GM12878 (cell line): ENCODE data around the gene SLC50A1. TPM values are rescaled to one million over a fixed set of nuclear protein-coding genes. Genes with fewer than 3 reads are reported as not detected.

Experiments
- ATAC-seq: fragments of 200-7000 bp; cut with Tn5 transposase; 3 replicates; pipeline ENCODE4 v1.9.1; 2020; ENCODE audit warnings: mild to moderate bottlenecking, moderate library complexity
- Bru-seq: library from RNA; stranded (reverse); fragments of 400-500 nt; gene quantifications from one replicate; lab custom pipeline; 2021; lab: Mats Ljungman, UMichigan
- BruChase-seq, 2 experiments: library from RNA; stranded (reverse); fragments of 400-500 nt; gene quantifications; one replicate each; lab custom pipeline; 2021; lab: Mats Ljungman, UMichigan
- BruUV-seq: library from RNA; stranded (reverse); fragments of 400-500 nt; replicated peaks from 2 replicates; lab custom pipeline; 2021; lab: Mats Ljungman, UMichigan
- CTCF ChIA-PET: fragments of 300-600 bp; sonication (Branson Sonifier 250); formaldehyde crosslinking; extraction: SDS; loops from one replicate; lab custom pipeline; 2021; ENCODE audit warnings: inconsistent platforms; lab: Yijun Ruan, JAX
- POLR2A ChIA-PET: fragments of 350-600 bp; formaldehyde crosslinking; extraction: SDS; loops from one replicate; lab custom pipeline; 2021; ENCODE audit warnings: inconsistent platforms; lab: Charles Lee
- RAD21 ChIA-PET: fragments of 300-600 bp; sonication (Branson Sonifier 250); formaldehyde crosslinking; loops from one replicate; lab custom pipeline; 2023; ENCODE audit warnings: antibody characterized with exemption; ENCODE audit not compliant: unreplicated experiment; lab: Charles Lee
- SMC1A ChIA-PET: fragments of 300-600 bp; sonication (Branson Sonifier 250); formaldehyde crosslinking; loops from one replicate; lab custom pipeline; 2023; ENCODE audit not compliant: unreplicated experiment, uncharacterized antibody; lab: Charles Lee
- DNase-seq: peaks from one replicate; pipeline ENCODE4 v3.0.0-alpha.2; 2011; ENCODE audit warnings: low read depth, low spot score
- FAIRE-seq: peaks from 3 replicates; lab custom pipeline; 2011; peaks lifted over from hg19 to GRCh38; lab: Jason Lieb, UNC
- H2AFZ ChIP-seq: 2 replicates; pipeline ENCODE4 v1.6.0; 2011; ENCODE audit warnings: low read depth, low read length, control low read depth; ENCODE audit not compliant: control insufficient read depth
- H3K27ac ChIP-seq: 2 replicates; pipeline ENCODE4 v1.5.1; 2011; ENCODE audit warnings: control low read depth; ENCODE audit not compliant: control insufficient read depth, insufficient read depth
- H3K27me3 ChIP-seq, 2 experiments: replicated peaks in 1 of 2; 2 replicates each; pipeline versions ENCODE4 v1.6.0 to v1.6.1; 2011; ENCODE audit warnings: low read length in 1 of 2; ENCODE audit not compliant: control insufficient read depth in 2 of 2, insufficient read depth in 2 of 2
- H3K36me3 ChIP-seq, 2 experiments: 2 replicates each; pipeline ENCODE4 v1.5.1; 2011; ENCODE audit warnings: low read length in 1 of 2; ENCODE audit not compliant: control insufficient read depth in 2 of 2, insufficient read depth in 2 of 2
- H3K4me1 ChIP-seq: 2 replicates; pipeline ENCODE4 v1.6.1; 2011; ENCODE audit warnings: mild to moderate bottlenecking, low read length, moderate library complexity, mixed read lengths; ENCODE audit not compliant: control insufficient read depth, insufficient read depth
- H3K4me2 ChIP-seq: 2 replicates; pipeline ENCODE4 v1.6.0; 2011; ENCODE audit warnings: control low read depth; ENCODE audit not compliant: control insufficient read depth, insufficient read depth
- H3K4me3 ChIP-seq: fragments of 200-600 bp; sonication (generic); 2 replicates; pipeline ENCODE4 v1.5.1; 2016
- H3K79me2 ChIP-seq: 2 replicates; pipeline ENCODE4 v1.6.0; 2011; ENCODE audit warnings: low read length; ENCODE audit not compliant: control insufficient read depth, insufficient read depth
- H3K9ac ChIP-seq: 2 replicates; pipeline ENCODE4 v1.8.0; 2011; ENCODE audit warnings: low read length, control low read depth, mixed read lengths; ENCODE audit not compliant: control insufficient read depth, insufficient read depth
- H3K9me3 ChIP-seq: replicated peaks from 3 replicates; pipeline ENCODE4 v1.5.1; 2011; ENCODE audit warnings: mild to moderate bottlenecking, low read length; ENCODE audit not compliant: control insufficient read depth, insufficient read depth
- H4K20me1 ChIP-seq: 2 replicates; pipeline ENCODE4 v1.6.0; 2011; ENCODE audit not compliant: control insufficient read depth, insufficient read depth
- BRCA1 ChIP-seq: IDR thresholded peaks from 2 replicates; pipeline ENCODE4 v1.6.1; 2011; ENCODE audit warnings: low read depth, low read length, improper control_type of control experiment
- CHD2 ChIP-seq: IDR thresholded peaks from 2 replicates; pipeline ENCODE4 v1.6.1; 2011; ENCODE audit warnings: low read depth, low read length, improper control_type of control experiment, borderline replicate concordance
- CREM ChIP-seq: IDR thresholded peaks from 2 replicates; pipeline ENCODE4 v1.6.1; 2014; ENCODE audit warnings: antibody characterized with exemption, low read depth
- EGR1 ChIP-seq, 2 experiments: IDR thresholded peaks; 1 replicate in 1 of 2; 2 replicates in 1 of 2; pipeline ENCODE4 v1.6.1; 2011 to 2012; ENCODE audit warnings: low read depth in 2 of 2, low read length in 2 of 2, borderline replicate concordance in 1 of 2, mild to moderate bottlenecking in 1 of 2, moderate library complexity in 1 of 2
- EP300 ChIP-seq, 2 experiments: fragments of 150-350 bp in 1 of 2; IDR thresholded peaks; 2 replicates each; pipeline ENCODE4 v1.6.1; 2011 to 2012; ENCODE audit warnings: low read depth in 2 of 2, low read length in 2 of 2, borderline replicate concordance in 1 of 2, improper control_type of control experiment in 1 of 2, inconsistent platforms in 1 of 2; ENCODE audit not compliant: control insufficient read depth in 1 of 2
- FOXM1 ChIP-seq: IDR thresholded peaks from 2 replicates; pipeline ENCODE4 v1.6.1; 2012; ENCODE audit warnings: low read depth, mild to moderate bottlenecking, inconsistent platforms, low read length, moderate library complexity
- IRF4 ChIP-seq: IDR thresholded peaks from 2 replicates; pipeline ENCODE4 v1.6.1; 2011; ENCODE audit warnings: low read depth, low read length
- MAX ChIP-seq: IDR thresholded peaks from 2 replicates; pipeline ENCODE4 v1.6.1; 2012; ENCODE audit warnings: low read depth, low read length, improper control_type of control experiment
- NFXL1 ChIP-seq: fragments of 450-650 bp; IDR thresholded peaks from 2 replicates; pipeline ENCODE4 v1.6.1; 2017; ENCODE audit warnings: antibody characterized with exemption, mild to moderate bottlenecking, borderline replicate concordance
- NR2C1 ChIP-seq: fragments of 450-650 bp; IDR thresholded peaks from 2 replicates; pipeline ENCODE4 v1.6.1; 2017; ENCODE audit warnings: antibody characterized with exemption, mild to moderate bottlenecking, moderate library complexity
- PKNOX1 ChIP-seq: fragments of 450-650 bp; IDR thresholded peaks from 2 replicates; pipeline ENCODE4 v1.6.1; 2016; ENCODE audit warnings: mild to moderate bottlenecking
- PML ChIP-seq: IDR thresholded peaks from 2 replicates; pipeline ENCODE4 v1.6.1; 2012; ENCODE audit warnings: low read length, inconsistent platforms
- SMC3 ChIP-seq: IDR thresholded peaks from 2 replicates; pipeline ENCODE4 v1.6.1; 2011; ENCODE audit warnings: low read length, improper control_type of control experiment, borderline replicate concordance
- WGBS: methylation state at CpG from one replicate; pipeline ENCODE4 v1.1.6; 2016; ENCODE audit warnings: low lambda C conversion rate; ENCODE audit not compliant: insufficient replicate concordance, insufficient coverage; ENCODE audit errors: missing lambda C conversion rate; 5-methylcytosine and 5-hydroxymethylcytosine counted together
- in situ Hi-C: fragments of 300-500 bp; cut with MboI; formaldehyde crosslinking; loops from 9 replicates; pipeline ENCODE4 v1.14.3; 2018; ENCODE audit warnings: mixed read lengths
- intact Hi-C: fragments of 100-400 bp; cut with micrococcal nuclease; formaldehyde crosslinking; loops from one replicate; pipeline ENCODE4 v1.14.2; 2022; ENCODE audit not compliant: unreplicated experiment
- long read RNA-seq, 2 experiments: library from polyadenylated mRNA; unstranded; transcript quantifications; one replicate each; pipeline ENCODE4 v2.0.0, GENCODE V29; 2019 to 2020
- polyA minus RNA-seq, 3 experiments: library from RNA; depleted of rRNA, polyadenylated mRNA; stranded (reverse); fragments of >200 nt; gene quantifications; 2 replicates each; pipeline ENCODE4 v1.2.3, GENCODE V29; 2011
- polyA plus RNA-seq, 11 experiments: library from polyadenylated mRNA; depleted of rRNA in 4 of 11; unstranded in 6 of 11; stranded (reverse) in 5 of 11; fragments of >200 nt; fragmentation: Nextera tagmentation in 4 of 11; fragmentation: Illumina TruSeq in 1 of 11; extraction: Ambion mirVana in 4 of 11; extraction: Trizol in 1 of 11; gene quantifications; 1 replicate in 1 of 11; 2 replicates in 10 of 11; pipeline versions ENCODE4 v1.2.1 to v1.2.3, GENCODE V29; 2011 to 2016; ENCODE audit warnings: inconsistent platforms in 2 of 11, missing spikeins in 2 of 11, low read depth in 1 of 11
- total RNA-seq, 4 experiments: library from RNA; depleted of rRNA in 3 of 4; stranded (reverse); fragments of >200 nt in 3 of 4; fragmentation: Illumina TruSeq in 1 of 4; extraction: Trizol in 1 of 4; gene quantifications; 2 replicates each; pipeline versions ENCODE4 v1.2.1 to v1.2.3, GENCODE V29; 2013 to 2021

The SLC50A1 gene
- total RNA-seq (2013; cell fraction: nucleolus; rRNA removed), result 16.4 and 17.7 TPM in 2 replicates
- total RNA-seq (2014; rRNA removed), result 46.9 and 52.3 TPM in 2 replicates
- 44.0 and 50.2 TPM in 2 replicates for total RNA-seq (2014; rRNA removed; fragmentation: Illumina TruSeq; extraction: Trizol)
- total RNA-seq (2021), result 32.5 and 38.3 TPM in 2 replicates
- 31.8 TPM for polyA plus RNA-seq (2011; ENCODE audit: low read depth)
- polyA plus RNA-seq (2011; rRNA removed), result 66.4 and 81.0 TPM in 2 replicates
- polyA plus RNA-seq (2011; cell fraction: cytosol; rRNA removed), result 106 and 113 TPM in 2 replicates
- 18.1 and 20.0 TPM in 2 replicates for polyA plus RNA-seq (2011; cell fraction: nucleus; rRNA removed)
- polyA plus RNA-seq (2012), result 33.8 and 37.6 TPM in 2 replicates
- 53.6 and 74.5 TPM in 2 replicates for polyA plus RNA-seq (2014; fragmentation: Illumina TruSeq; extraction: Trizol)
- polyA plus RNA-seq (2014; fragmentation: Nextera tagmentation; extraction: Ambion mirVana), result 10 to 100 TPM; 70.8 to 85.6 TPM
- 62.9 and 77.3 TPM in 2 replicates for polyA plus RNA-seq (2014; rRNA removed)
- 10 to 100 TPM; 52.4 to 54.4 TPM for polyA plus RNA-seq (2016; fragmentation: Nextera tagmentation; extraction: Ambion mirVana)
- polyA minus RNA-seq (2011; rRNA and poly(A)+ RNA removed), result 46.1 and 62.1 TPM in 2 replicates
- polyA minus RNA-seq (2011; cell fraction: cytosol; rRNA and poly(A)+ RNA removed), result 15.3 and 18.2 TPM in 2 replicates
- 7.3 and 8.8 TPM in 2 replicates for polyA minus RNA-seq (2011; cell fraction: nucleus; rRNA and poly(A)+ RNA removed)
- Bru-seq, nascent RNA, result percentile 84 among the genes with signal in this experiment
- percentile 88 among the genes with signal in this experiment for BruChase-seq, experiment 1, labeled RNA remaining after a 6-hour chase
- BruChase-seq, experiment 2, labeled RNA remaining after a 2-hour chase, result percentile 83 among the genes with signal in this experiment
- long read RNA-seq, experiment 1, transcript SLC50A1-203 (6 exons, 1,300 nt), result minor isoform, 5 of 27 reads
- long read RNA-seq, experiment 1, transcript SLC50A1-202 (5 exons, 1,218 nt), result major isoform, 7 of 27 reads
- long read RNA-seq, experiment 1, partial matches to known transcripts, result 4 of 27 reads
- long read RNA-seq, experiment 1, other reads (novel, unspliced or antisense), result 3 of 27 reads
- long read RNA-seq, experiment 2, transcript SLC50A1-204 (4 exons, 1,003 nt), result minor isoform, 6 of 78 reads
- long read RNA-seq, experiment 2, transcript SLC50A1-203 (6 exons, 1,300 nt), result major isoform, 17 of 78 reads
- long read RNA-seq, experiment 2, transcript SLC50A1-202 (5 exons, 1,218 nt), result major isoform, 17 of 78 reads
- long read RNA-seq, experiment 2, partial matches to known transcripts, result 20 of 78 reads
- long read RNA-seq, experiment 2, other reads (novel, unspliced or antisense), result 15 of 78 reads

GRCh38 chr1:155135415-155136028 lies at the start of gene SLC50A1:
SLC50A1 (plus strand) TSS chr1:155135852; CDS start chr1:155135912, 60 bp downstream.
- Histone ChIP-seq H4K20me1 (no peaks in the 10 kb centered on the region), H3K27me3 (no peaks in the 10 kb centered on the region), H3K4me3 (peak within 1 kb of the TSS; percentile 90), H3K4me1 (peaks cover 13% of the 10 kb centered on the region), H3K27ac (peak within 1 kb of the TSS; percentile 97), H3K79me2 (peaks cover 30% of the 10 kb centered on the region), H3K9ac (peak within 1 kb of the TSS; percentile 97), H3K36me3 (peaks cover 0 to 3% of the 10 kb centered on the region in 2 experiments; a peak in 2 of 4 replicates), H3K4me2 (peak within 1 kb of the TSS; percentile 100), H3K9me3 (no peaks in the 10 kb centered on the region), H2AFZ (peak within 1 kb of the TSS; percentile 75)
- in situ Hi-C loops, result no loop called here
- BruUV-seq, result no TSS peak
- ChIA-PET CTCF (interaction anchor here (0.6 to 6.0 kb wide), 11 partner anchors 12 to 1631 kb away, joined by 3 to 37 read pairs (median 4); partner anchors contain the start of genes KRTCAP2 and TRIM46), POLR2A (interaction anchor here (0.5 to 2.9 kb wide), 9 partner anchors 11 to 296 kb away, joined by 3 to 18 read pairs (median 3); partner anchors contain the start of gene KRTCAP2), SMC1A (interaction anchor here (0.8 to 2.4 kb wide), 6 partner anchors 16 to 44 kb away, joined by 3 to 6 read pairs (median 3); no protein-coding TSS in a partner anchor), RAD21 (interaction anchor here (1.0 to 2.6 kb wide), 6 partner anchors 15 to 50 kb away, joined by 3 to 9 read pairs (median 5); partner anchors contain the start of gene KRTCAP2)
- intact Hi-C loops, result loop anchor here (5.0 kb wide), 1 partner anchor 37 kb away; the partner anchor contains the start of genes KRTCAP2 and TRIM46
- no peak for FAIRE-seq
- ATAC-seq, result peak; percentile 89
- peak; percentile 66 for DNase-seq
- WGBS, result under 1% methylated on average over 33 of the region's 52 CpGs
- TF ChIP-seq NFXL1 (no peak), PKNOX1 (no peak), EGR1 (IDR thresholded peaks at IDR 0.05; ENCODE audit: borderline replicate concordance in 1 of 2, low read depth in 2 of 2, low read length in 2 of 2) (peak; percentile 13 to 95), CHD2 (no peak), NR2C1 (no peak), BRCA1 (no peak), EP300 (IDR thresholded peaks at IDR 0.05; ENCODE audit: borderline replicate concordance in 1 of 2, control insufficient read depth in 1 of 2, low read depth in 2 of 2, low read length in 2 of 2) (no peak), CREM (no peak), FOXM1 (no peak), MAX (peak; percentile 12; the same call in 1 of the 2 replicates), PML (peak; percentile 94), IRF4 (no peak), SMC3 (no peak)
